ENCODE data around the gene CRABP1.

DNA sequence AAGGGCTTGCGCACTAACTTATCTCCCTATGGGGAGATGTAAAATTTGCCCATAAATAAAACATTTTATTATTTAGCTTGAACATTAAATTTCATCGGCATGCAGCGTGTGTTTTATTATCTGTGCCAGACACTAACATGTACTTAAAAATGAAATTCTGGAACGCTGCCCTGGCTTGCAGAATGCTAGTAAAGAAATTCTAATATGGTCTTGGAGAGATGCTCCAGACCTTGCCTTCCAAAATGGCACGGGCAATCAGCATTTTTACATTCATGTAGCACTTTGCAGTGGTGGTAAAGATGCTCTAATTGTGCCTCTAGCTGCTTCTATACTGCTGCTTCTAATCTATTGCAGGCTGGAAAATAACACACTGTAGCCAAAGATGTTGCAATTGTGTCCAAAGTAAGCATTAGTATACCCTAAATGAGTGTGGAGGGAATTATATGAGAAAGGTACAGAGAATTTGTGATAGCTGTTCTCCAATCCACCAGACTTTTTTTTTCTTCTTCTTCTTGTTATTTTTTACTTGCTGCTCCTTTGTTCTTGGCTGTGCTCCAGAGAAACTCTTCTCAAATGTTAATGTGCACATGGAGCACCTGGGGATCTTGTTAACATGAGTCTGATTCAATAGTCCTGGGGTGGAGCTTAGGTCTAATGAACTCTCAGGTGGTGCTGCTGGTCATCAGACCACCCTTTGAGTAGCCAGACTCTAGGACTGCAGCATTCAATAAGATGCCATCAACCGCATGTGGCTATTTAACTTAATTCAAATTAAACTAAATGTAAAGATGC, 47.3 kb downstream of the CRABP1 start:
- TF ChIP-seq EZH2phosphoT487 (IDR thresholded peaks at IDR 0.05; ENCODE audit: insufficient read depth, low read depth), result no peak
- no peak for TF ChIP-seq EZH2 (IDR thresholded peaks at IDR 0.05; ENCODE audit: insufficient read depth, poor library complexity, severe bottlenecking)

All from GM23248 (cell line).